Panc1 (cell line): ENCODE measurements around the gene SLC27A1. TPM values are rescaled to one million over a fixed set of nuclear protein-coding genes. Genes with fewer than 3 reads are reported as not detected.

Source experiments
- ATAC-seq: fragments of 200-7000 bp; cut with Tn5 transposase; 2 replicates; pipeline ENCODE4 v1.9.1; 2020; ENCODE audit warnings: mild to moderate bottlenecking, moderate library complexity
- BruUV-seq: library from RNA; stranded (reverse); fragments of 400-500 nt; replicated peaks from 2 replicates; lab custom pipeline; 2021; lab: Mats Ljungman, UMichigan
- CTCF ChIA-PET: fragments of 300-600 bp; sonication (Branson Sonifier 250); formaldehyde crosslinking; loops from one replicate; lab custom pipeline; 2022; ENCODE audit warnings: antibody characterized with exemption; lab: Charles Lee
- POLR2A ChIA-PET: fragments of 300-600 bp; sonication (Branson Sonifier 250); formaldehyde crosslinking; loops from one replicate; lab custom pipeline; 2022; ENCODE audit warnings: antibody characterized with exemption; lab: Charles Lee
- DNase-seq: peaks from one replicate; pipeline ENCODE4 v3.0.0-alpha.2; 2010; ENCODE audit warnings: low read depth, low spot score
- H3K27ac ChIP-seq: 2 replicates; pipeline ENCODE4 v1.5.1; 2011; ENCODE audit warnings: mild to moderate bottlenecking, low read length, inconsistent platforms
- H3K27me3 ChIP-seq: fragments of 200-500 bp; sonication (Bioruptor generic); 2 replicates; pipeline ENCODE4 v1.6.0; 2014; ENCODE audit warnings: low read length, inconsistent platforms; ENCODE audit not compliant: control insufficient read depth, insufficient read depth
- H3K36me3 ChIP-seq: fragments of 200-500 bp; sonication (Bioruptor generic); 2 replicates; pipeline ENCODE4 v1.5.1; 2014; ENCODE audit warnings: inconsistent platforms, mild to moderate bottlenecking, low read length, moderate library complexity; ENCODE audit not compliant: control insufficient read depth, insufficient read depth
- H3K4me1 ChIP-seq: 2 replicates; pipeline ENCODE4 v1.5.1; 2011; ENCODE audit warnings: inconsistent platforms, mild to moderate bottlenecking, low read length, moderate library complexity; ENCODE audit not compliant: control insufficient read depth, insufficient read depth
- H3K4me3 ChIP-seq, 2 experiments: 2 replicates each; pipeline ENCODE4 v1.5.1; 2011 to 2012; ENCODE audit warnings: low read depth in 2 of 2, low read length in 2 of 2, mild to moderate bottlenecking in 2 of 2, inconsistent platforms in 1 of 2, moderate library complexity in 1 of 2
- H3K9me3 ChIP-seq: fragments of 200-500 bp; sonication (Bioruptor generic); 2 replicates; pipeline ENCODE4 v1.5.1; 2014; ENCODE audit warnings: low read depth, mild to moderate bottlenecking, inconsistent platforms, low read length, moderate library complexity; ENCODE audit not compliant: control insufficient read depth, insufficient read depth
- POLR2AphosphoS5 ChIP-seq: IDR thresholded peaks from 2 replicates; pipeline ENCODE4 v1.6.1; 2012; ENCODE audit warnings: mild to moderate bottlenecking, low read depth, low read length, moderate library complexity
- SIN3A ChIP-seq: IDR thresholded peaks from 2 replicates; pipeline ENCODE4 v1.6.1; 2012; ENCODE audit warnings: low read depth, mild to moderate bottlenecking, low read length, moderate library complexity, borderline replicate concordance; ENCODE audit not compliant: insufficient read depth
- TCF7L2 ChIP-seq: IDR thresholded peaks from 2 replicates; pipeline ENCODE4 v1.6.1; 2011; ENCODE audit warnings: mild to moderate bottlenecking, low read depth, low read length, inconsistent platforms
- in situ Hi-C: cut with HindIII; loops from 2 replicates; pipeline ENCODE4 v1.10.0; 2016; ENCODE audit warnings: low sequenced_read_pairs, low pct_unique_long_range_greater_than_20kb
- intact Hi-C: fragments of 100-400 bp; cut with micrococcal nuclease; formaldehyde crosslinking; loops from one replicate; pipeline ENCODE4 v1.10.0; 2022; ENCODE audit not compliant: unreplicated experiment
- total RNA-seq: library from RNA; stranded (reverse); gene quantifications from one replicate; pipeline ENCODE4 v1.2.1, GENCODE V29; 2021; ENCODE audit not compliant: unreplicated experiment
- TF ChIP-seq, protein P1 (sequence below): fragments of 450-650 bp; IDR thresholded peaks from 2 replicates; pipeline ENCODE4 v1.5.1; 2017; ENCODE audit warnings: mild to moderate bottlenecking
- TF ChIP-seq, protein P2 (sequence below), 2 experiments: IDR thresholded peaks; 2 replicates each; pipeline ENCODE4 v1.6.1; 2011 to 2012; ENCODE audit warnings: low read depth in 2 of 2, control low read depth in 1 of 2, low read length in 1 of 2, mild to moderate bottlenecking in 1 of 2, moderate library complexity in 1 of 2; ENCODE audit not compliant: insufficient read depth in 1 of 2

Gene SLC27A1
- total RNA-seq, 1 experiment from 2014 or later = 5.4 TPM

DNA sequence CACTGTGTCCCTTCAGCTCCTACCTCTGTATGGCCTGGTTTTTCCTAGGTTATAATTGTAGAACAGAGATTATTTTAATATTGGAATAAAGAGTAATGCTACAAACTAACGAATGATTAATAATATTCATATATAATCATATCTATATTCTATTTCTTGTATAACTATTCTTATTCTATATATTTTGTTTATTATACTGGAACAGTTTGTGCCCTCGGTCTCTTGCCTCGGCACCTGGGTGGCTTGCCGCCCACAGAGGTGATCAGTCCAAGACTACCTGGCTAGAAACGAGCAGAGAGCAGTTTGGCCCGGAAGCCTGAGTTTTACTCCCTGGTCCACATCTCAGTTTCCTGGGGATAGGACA is 3.9 kb upstream of the SLC27A1 start:
- intact Hi-C loops = loop anchor here (10.0 kb wide), 1 partner anchor 72 kb away; the partner anchor contains the start of gene CCDC194
- no peak for DNase-seq
- in situ Hi-C loops = no loop called here
- H3K9me3 ChIP-seq = no peaks in the 10 kb centered on the region
- POLR2A ChIA-PET = no interaction called here
- H3K27ac ChIP-seq = no peak overlapping the region
- H3K27me3 ChIP-seq = no peaks in the 10 kb centered on the region
- peaks cover 6% of the 10 kb centered on the region for H3K4me1 ChIP-seq
- no peak for ATAC-seq
- CTCF ChIA-PET = interaction anchor here (0.6 to 0.7 kb wide), 3 partner anchors 12 to 81 kb away, joined by 3 to 10 read pairs (median 3); no protein-coding TSS in a partner anchor
- H3K4me3 ChIP-seq = no peak overlapping the region
- no peaks in the 10 kb centered on the region for H3K36me3 ChIP-seq
- TF ChIP-seq POLR2AphosphoS5 (no peak), TCF7L2 (no peak), SIN3A (no peak)
- TF ChIP-seq, protein P1, sequence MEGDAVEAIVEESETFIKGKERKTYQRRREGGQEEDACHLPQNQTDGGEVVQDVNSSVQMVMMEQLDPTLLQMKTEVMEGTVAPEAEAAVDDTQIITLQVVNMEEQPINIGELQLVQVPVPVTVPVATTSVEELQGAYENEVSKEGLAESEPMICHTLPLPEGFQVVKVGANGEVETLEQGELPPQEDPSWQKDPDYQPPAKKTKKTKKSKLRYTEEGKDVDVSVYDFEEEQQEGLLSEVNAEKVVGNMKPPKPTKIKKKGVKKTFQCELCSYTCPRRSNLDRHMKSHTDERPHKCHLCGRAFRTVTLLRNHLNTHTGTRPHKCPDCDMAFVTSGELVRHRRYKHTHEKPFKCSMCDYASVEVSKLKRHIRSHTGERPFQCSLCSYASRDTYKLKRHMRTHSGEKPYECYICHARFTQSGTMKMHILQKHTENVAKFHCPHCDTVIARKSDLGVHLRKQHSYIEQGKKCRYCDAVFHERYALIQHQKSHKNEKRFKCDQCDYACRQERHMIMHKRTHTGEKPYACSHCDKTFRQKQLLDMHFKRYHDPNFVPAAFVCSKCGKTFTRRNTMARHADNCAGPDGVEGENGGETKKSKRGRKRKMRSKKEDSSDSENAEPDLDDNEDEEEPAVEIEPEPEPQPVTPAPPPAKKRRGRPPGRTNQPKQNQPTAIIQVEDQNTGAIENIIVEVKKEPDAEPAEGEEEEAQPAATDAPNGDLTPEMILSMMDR = no peak
- TF ChIP-seq, protein P2, sequence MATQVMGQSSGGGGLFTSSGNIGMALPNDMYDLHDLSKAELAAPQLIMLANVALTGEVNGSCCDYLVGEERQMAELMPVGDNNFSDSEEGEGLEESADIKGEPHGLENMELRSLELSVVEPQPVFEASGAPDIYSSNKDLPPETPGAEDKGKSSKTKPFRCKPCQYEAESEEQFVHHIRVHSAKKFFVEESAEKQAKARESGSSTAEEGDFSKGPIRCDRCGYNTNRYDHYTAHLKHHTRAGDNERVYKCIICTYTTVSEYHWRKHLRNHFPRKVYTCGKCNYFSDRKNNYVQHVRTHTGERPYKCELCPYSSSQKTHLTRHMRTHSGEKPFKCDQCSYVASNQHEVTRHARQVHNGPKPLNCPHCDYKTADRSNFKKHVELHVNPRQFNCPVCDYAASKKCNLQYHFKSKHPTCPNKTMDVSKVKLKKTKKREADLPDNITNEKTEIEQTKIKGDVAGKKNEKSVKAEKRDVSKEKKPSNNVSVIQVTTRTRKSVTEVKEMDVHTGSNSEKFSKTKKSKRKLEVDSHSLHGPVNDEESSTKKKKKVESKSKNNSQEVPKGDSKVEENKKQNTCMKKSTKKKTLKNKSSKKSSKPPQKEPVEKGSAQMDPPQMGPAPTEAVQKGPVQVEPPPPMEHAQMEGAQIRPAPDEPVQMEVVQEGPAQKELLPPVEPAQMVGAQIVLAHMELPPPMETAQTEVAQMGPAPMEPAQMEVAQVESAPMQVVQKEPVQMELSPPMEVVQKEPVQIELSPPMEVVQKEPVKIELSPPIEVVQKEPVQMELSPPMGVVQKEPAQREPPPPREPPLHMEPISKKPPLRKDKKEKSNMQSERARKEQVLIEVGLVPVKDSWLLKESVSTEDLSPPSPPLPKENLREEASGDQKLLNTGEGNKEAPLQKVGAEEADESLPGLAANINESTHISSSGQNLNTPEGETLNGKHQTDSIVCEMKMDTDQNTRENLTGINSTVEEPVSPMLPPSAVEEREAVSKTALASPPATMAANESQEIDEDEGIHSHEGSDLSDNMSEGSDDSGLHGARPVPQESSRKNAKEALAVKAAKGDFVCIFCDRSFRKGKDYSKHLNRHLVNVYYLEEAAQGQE (IDR thresholded peaks at IDR 0.05; ENCODE audit: insufficient read depth in 1 of 2, low read depth in 2 of 2, low read length in 1 of 2) = no peak
- no TSS peak for BruUV-seq

DNA sequence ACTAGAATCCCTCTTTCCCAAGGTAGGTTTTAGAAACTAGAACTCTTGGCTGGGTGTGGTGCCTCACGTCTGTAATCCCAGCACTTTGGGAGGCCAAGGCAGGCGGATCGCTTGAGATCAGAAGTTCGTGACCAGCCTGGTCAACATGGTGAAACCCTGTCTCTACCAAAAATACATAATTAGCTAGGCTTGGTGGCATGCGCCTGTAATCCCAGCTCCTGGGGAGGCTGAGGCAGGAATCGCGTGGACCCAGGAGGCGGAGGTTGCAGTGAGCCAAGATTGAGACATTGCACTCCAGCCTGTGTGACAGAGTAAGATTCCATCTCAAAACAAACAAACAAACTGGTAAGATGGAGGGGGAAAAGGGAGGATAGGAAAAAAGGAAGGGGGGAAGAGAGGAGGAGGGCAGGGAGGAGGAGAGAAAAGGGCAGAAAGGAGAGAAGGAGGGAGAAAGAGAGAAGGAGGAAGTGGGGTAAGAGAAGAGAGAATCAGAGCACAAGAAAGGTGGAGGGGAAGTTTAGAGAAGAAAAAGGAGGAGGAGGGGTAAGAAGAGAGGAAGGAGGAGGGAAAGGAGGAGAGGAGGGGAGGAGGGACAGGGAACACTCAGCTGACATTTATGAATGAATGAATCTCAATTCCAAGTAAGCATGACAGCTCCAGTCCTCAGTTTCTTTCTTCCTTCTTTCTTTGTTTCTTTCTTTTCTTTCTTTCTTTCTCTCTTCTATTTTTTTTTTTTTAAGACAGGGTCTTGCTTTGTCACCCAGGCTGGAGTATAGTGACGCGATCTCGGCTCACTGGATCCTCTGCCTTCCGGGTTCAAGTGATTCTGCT is 2.6 kb upstream of the SLC27A1 start:
- no peak overlapping the region for H3K4me3 ChIP-seq
- H3K36me3 ChIP-seq = no peaks in the 10 kb centered on the region
- H3K27ac ChIP-seq = no peak overlapping the region
- in situ Hi-C loops = no loop called here
- H3K4me1 ChIP-seq = peaks cover 6% of the 10 kb centered on the region
- no peaks in the 10 kb centered on the region for H3K9me3 ChIP-seq
- no TSS peak for BruUV-seq
- ATAC-seq = no peak
- ChIA-PET POLR2A (no interaction called here), CTCF (interaction anchor here (0.6 kb wide), 1 partner anchor 65 kb away, joined by 4 read pairs; no protein-coding TSS in a partner anchor)
- no peak for DNase-seq
- no peak for TF ChIP-seq POLR2AphosphoS5
- TF ChIP-seq, protein P1 = no peak
- TF ChIP-seq TCF7L2 = no peak
- no peak for TF ChIP-seq SIN3A
- TF ChIP-seq, protein P2 (IDR thresholded peaks at IDR 0.05; ENCODE audit: insufficient read depth in 1 of 2, low read depth in 2 of 2, low read length in 1 of 2) = no peak
- intact Hi-C loops = loop anchor here (10.0 kb wide), 1 partner anchor 73 kb away; the partner anchor contains the start of gene CCDC194
- no peaks in the 10 kb centered on the region for H3K27me3 ChIP-seq
